Ishikawa (cell line): ENCODE measurements around the gene SMCO1.

Experiments used
- CEBPB ChIP-seq: IDR thresholded peaks from 2 replicates; pipeline ENCODE4 v1.6.1; 2012
- CREB1 ChIP-seq: IDR thresholded peaks from 2 replicates; pipeline ENCODE4 v1.6.1; 2012; ENCODE audit warnings: low read depth
- EP300 ChIP-seq: IDR thresholded peaks from 2 replicates; pipeline ENCODE4 v1.6.1; 2012; ENCODE audit warnings: borderline replicate concordance
- FOXM1 ChIP-seq: IDR thresholded peaks from 2 replicates; pipeline ENCODE4 v1.6.1; 2012; ENCODE audit warnings: low read depth, borderline replicate concordance
- MAX ChIP-seq: IDR thresholded peaks from 2 replicates; pipeline ENCODE4 v1.6.1; 2012
- REST ChIP-seq: IDR thresholded peaks from 2 replicates; pipeline ENCODE4 v1.6.1; 2012; ENCODE audit warnings: low read depth, mild to moderate bottlenecking
- TCF12 ChIP-seq: IDR thresholded peaks from 2 replicates; pipeline ENCODE4 v1.6.1; 2012; ENCODE audit warnings: low read depth
- TEAD4 ChIP-seq: IDR thresholded peaks from 2 replicates; pipeline ENCODE4 v1.6.1; 2012
- USF1 ChIP-seq: IDR thresholded peaks from 2 replicates; pipeline ENCODE4 v1.6.1; 2012

- TF ChIP-seq USF1 (peak; percentile 53), TCF12 (no peak; the same call in 1 of the 2 replicates), CEBPB (no peak), CREB1 (no peak), REST (no peak), MAX (peak; percentile 92), FOXM1 (no peak), TEAD4 (no peak), EP300 (no peak)
Observed at GRCh38 chr3:196518966-196519717, 4.0 kb upstream of the SMCO1 start.
